Measurements from ENCODE around the gene CLBA1. TPM values are rescaled to one million over a fixed set of nuclear protein-coding genes. Genes with fewer than 3 reads are reported as not detected.
"Not testable (repeated sequence)": the region's sequence is repeated elsewhere in the genome, so short reads cannot be mapped to it uniquely, and the experiment has no call there.

CLBA1 gene
- total RNA-seq, 4 donors from 2014 or later: 2.4 to 8.8 (median 5.8) TPM

GRCh38 chr14:105034315-105035039 lies 48.9 kb downstream of the CLBA1 start:
- 83 to 84% methylated on average over 10 to 17 of the region's 17 CpGs for WGBS, 2 donors (ENCODE audit: low coverage in 1 of 2)
- Histone ChIP-seq H3K4me3 (no peak overlapping the region), H3K27ac (no peak overlapping the region), H3K9me3 (no peaks in the 10 kb centered on the region), H3K4me1 (peaks cover 0 to 6% (median 0%) of the 10 kb centered on the region in 3 donors), H3K27me3 (peaks cover 16% of the 10 kb centered on the region), H3K36me3 (no peaks in the 10 kb centered on the region)
- TF ChIP-seq POLR2A (IDR thresholded peaks at IDR 0.05): no peak
- TF ChIP-seq POLR2AphosphoS5 (IDR thresholded peaks at IDR 0.05): no peak
- TF ChIP-seq CTCF (IDR thresholded peaks at IDR 0.05): no peak
- TF ChIP-seq EP300 (IDR thresholded peaks at IDR 0.05): no peak
- ATAC-seq: no peak

- WGBS, 2 donors (ENCODE audit: low coverage in 1 of 2): 60 to 76% methylated on average over 1 to 2 of the region's 2 CpGs
- H3K4me1 ChIP-seq, H3K4me3 ChIP-seq, H3K36me3 ChIP-seq, H3K9me3 ChIP-seq, H3K27ac ChIP-seq, ATAC-seq: not testable (repeated sequence)
- peaks cover 16% of the 10 kb centered on the region for H3K27me3 ChIP-seq
Measured at GRCh38 chr14:105035616-105036015, 50.0 kb downstream of the CLBA1 start.

GRCh38 chr14:105039458-105040205 lies 54.0 kb downstream of the CLBA1 start:
- Histone ChIP-seq H3K27ac (no peak overlapping the region), H3K4me3 (no peak overlapping the region), H3K4me1 (peaks cover 0 to 6% (median 0%) of the 10 kb centered on the region in 3 donors), H3K27me3 (no peaks in the 10 kb centered on the region), H3K9me3 (no peaks in the 10 kb centered on the region), H3K36me3 (no peaks in the 10 kb centered on the region)
- no peak for ATAC-seq
- WGBS, 2 donors (ENCODE audit: low coverage in 1 of 2): 71 to 87% methylated on average over 5 to 13 of the region's 14 CpGs
- no peak for TF ChIP-seq CTCF (IDR thresholded peaks at IDR 0.05)
- TF ChIP-seq EP300 (IDR thresholded peaks at IDR 0.05): no peak
- no peak for TF ChIP-seq POLR2AphosphoS5 (IDR thresholded peaks at IDR 0.05)
- no peak for TF ChIP-seq POLR2A (IDR thresholded peaks at IDR 0.05)

GRCh38 chr14:105041841-105042765 lies 56.5 kb downstream of the CLBA1 start:
- H3K4me3 ChIP-seq: no peak overlapping the region
- no peak for ATAC-seq
- H3K4me1 ChIP-seq: peaks cover 0 to 17% (median 0%) of the 10 kb centered on the region in 3 donors
- no peaks in the 10 kb centered on the region for H3K9me3 ChIP-seq
- H3K27me3 ChIP-seq: no peaks in the 10 kb centered on the region
- H3K36me3 ChIP-seq: no peaks in the 10 kb centered on the region
- TF ChIP-seq EP300 (IDR thresholded peaks at IDR 0.05) (no peak), POLR2AphosphoS5 (IDR thresholded peaks at IDR 0.05) (no peak), CTCF (IDR thresholded peaks at IDR 0.05) (no peak), POLR2A (IDR thresholded peaks at IDR 0.05) (no peak)
- H3K27ac ChIP-seq: no peak overlapping the region
- WGBS, 2 donors (ENCODE audit: low coverage in 1 of 2): 60 to 77% methylated on average over 5 to 6 of the region's 28 CpGs

GRCh38 chr14:105042813-105043212 lies 57.2 kb downstream of the CLBA1 start:
- H3K36me3 ChIP-seq: no peaks in the 10 kb centered on the region
- peaks cover 0 to 17% (median 0%) of the 10 kb centered on the region in 3 donors for H3K4me1 ChIP-seq
- no peak overlapping the region for H3K4me3 ChIP-seq
- TF ChIP-seq CTCF (IDR thresholded peaks at IDR 0.05) (no peak), POLR2AphosphoS5 (IDR thresholded peaks at IDR 0.05) (no peak), EP300 (IDR thresholded peaks at IDR 0.05) (no peak)
- H3K27me3 ChIP-seq: no peaks in the 10 kb centered on the region
- H3K9me3 ChIP-seq: no peaks in the 10 kb centered on the region
- H3K27ac ChIP-seq: no peak overlapping the region
- ATAC-seq: no peak
- 100% methylated on average over 3 of the region's 17 CpGs; no CpG with 5 or more reads in 1 of the 2 donors for WGBS, 2 donors (ENCODE audit: low coverage in 1 of 2)

All from gastroesophageal sphincter (tissue), 4 donors.